Measurements from ENCODE around the gene SPATA2.

- TF ChIP-seq PHF8 (IDR thresholded peaks at IDR 0.05; ENCODE audit: borderline replicate concordance, low read depth) (no peak), JUN (IDR thresholded peaks at IDR 0.05) (no peak), CTCF (IDR thresholded peaks at IDR 0.05) (no peak), POLR2A (IDR thresholded peaks at IDR 0.05; ENCODE audit: low read length) (no peak)
Observed at GRCh38 chr20:49856904-49857303, 58.4 kb downstream of the SPATA2 start.
